OCI-LY1 (cell line): Measurements from ENCODE around the gene FHIT.

ENCODE experiments used
- CTCF ChIP-seq: fragments of 200-600 bp; sonication (generic), shearing (Covaris generic); IDR thresholded peaks from 2 replicates; pipeline ENCODE4 v1.5.1; 2017; ENCODE audit warnings: mild to moderate bottlenecking, antibody characterized with exemption, low read length, moderate library complexity, mixed read lengths
- EZH2 ChIP-seq: fragments of 200-600 bp; sonication (generic), shearing (Covaris generic); IDR thresholded peaks from 2 replicates; pipeline ENCODE4 v1.8.0; 2017; ENCODE audit warnings: borderline replicate concordance, mixed run types, mild to moderate bottlenecking, antibody characterized with exemption, low read length, moderate library complexity, mixed read lengths

- TF ChIP-seq CTCF (no peak), EZH2 (no peak)
These were observed 1459.4 kb downstream of the FHIT start for GRCh38 chr3:59791774-59792308.
